SIG-M5 (cell line): ENCODE data around the gene ABLIM1.

Experiments
- DNase-seq: peaks from one replicate; lab custom pipeline; 2025; lab: John Stamatoyannopoulos, UW

Gene ABLIM1

DNA sequence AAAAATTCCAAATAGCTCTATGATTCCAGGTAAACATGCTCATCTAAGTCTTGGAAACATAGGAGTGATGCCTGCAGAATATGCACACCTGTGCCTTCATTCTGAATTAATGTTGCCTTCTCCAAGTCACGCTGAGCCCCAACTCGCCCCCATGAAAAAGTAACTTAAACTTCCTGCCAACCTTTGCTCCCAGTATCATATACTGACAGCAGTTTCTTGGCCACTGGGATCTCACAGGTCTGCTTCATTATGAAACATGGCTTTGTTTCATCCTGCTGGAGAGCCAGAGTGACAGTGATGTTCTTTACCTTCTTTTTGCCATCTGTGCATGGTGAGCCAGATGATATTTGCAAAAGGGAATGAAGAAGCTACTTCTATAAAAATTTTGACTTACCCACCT, 34.9 kb downstream of the ABLIM1 start:
- DNase-seq, result no peak

DNA sequence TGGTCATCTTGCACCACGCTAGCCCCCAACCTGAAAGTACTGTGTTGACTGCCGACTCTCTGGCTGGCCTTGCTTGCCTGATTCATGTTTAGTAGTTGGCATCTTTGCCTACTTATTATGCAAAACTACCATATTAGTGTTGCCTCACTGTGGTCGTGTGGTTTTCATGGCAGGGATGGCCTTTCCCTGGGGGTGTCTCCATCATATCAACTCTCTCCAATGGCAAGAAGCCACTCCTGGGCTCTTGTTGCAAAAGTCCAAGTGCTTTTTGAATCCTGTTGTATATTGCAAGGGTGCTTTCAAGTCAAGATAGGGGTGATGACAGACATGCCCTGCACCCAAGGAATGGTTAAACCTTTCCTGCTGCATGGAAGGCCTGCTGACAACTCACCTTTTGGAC, 39.4 kb downstream of the ABLIM1 start:
- no peak for DNase-seq

DNA sequence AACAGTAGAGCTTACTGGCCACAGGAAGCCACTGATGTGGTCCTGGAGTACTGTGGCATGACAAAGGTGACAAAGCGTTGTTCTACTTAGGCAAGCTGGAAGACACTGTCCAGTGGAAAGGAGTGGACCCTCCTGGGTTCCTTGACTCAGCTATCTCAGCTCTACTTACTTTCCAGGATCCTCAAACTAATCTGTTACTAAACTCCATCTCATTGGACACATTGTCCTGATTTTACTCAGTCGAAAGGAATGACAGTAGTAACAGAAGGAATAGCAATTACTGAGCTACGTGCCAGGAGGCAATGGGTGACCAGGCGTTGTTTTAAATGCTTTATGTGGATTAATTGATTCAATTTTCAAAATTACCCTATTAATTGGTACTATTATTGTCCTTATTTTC, 41.6 kb downstream of the ABLIM1 start:
- DNase-seq, result no peak

DNA sequence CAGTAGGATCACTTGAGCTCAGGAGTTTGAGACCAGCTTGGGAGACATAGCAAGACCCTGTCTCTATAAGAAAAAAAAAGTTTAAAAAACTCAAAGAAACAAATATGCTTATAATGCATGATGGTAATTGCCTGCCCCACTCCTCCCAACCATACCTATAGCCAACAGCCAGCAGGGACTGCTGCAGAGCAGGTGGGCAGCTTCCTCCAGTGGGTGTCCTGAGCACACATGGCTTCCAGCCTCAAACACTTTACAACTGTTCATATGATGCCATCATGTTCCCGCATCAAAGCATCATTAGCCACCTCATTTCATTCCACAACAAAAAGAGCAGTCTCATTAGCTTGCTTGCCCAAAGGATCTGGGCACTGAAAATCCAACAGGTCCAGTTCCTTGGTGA, 42.0 kb downstream of the ABLIM1 start:
- DNase-seq, result no peak

DNA sequence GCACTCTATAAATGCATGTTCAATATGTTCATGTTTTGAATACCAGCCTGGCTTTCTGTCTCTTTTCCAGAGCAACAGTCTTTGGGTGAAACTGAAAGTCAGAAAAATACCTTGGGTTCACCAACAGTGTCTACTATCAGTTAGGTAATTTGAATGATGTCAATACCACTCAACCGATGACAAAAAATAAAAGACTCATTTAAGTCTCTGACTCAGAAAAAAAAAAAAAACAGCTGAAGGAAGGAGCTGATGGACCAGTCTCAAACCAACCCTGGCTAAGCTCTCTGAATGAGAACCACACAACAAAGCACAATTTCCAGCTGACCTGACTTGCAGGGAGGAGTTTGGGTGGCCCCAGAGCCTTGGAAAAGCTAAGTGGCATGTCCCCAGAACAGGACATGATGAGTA, 42.5 kb downstream of the ABLIM1 start:
- no peak for DNase-seq

DNA sequence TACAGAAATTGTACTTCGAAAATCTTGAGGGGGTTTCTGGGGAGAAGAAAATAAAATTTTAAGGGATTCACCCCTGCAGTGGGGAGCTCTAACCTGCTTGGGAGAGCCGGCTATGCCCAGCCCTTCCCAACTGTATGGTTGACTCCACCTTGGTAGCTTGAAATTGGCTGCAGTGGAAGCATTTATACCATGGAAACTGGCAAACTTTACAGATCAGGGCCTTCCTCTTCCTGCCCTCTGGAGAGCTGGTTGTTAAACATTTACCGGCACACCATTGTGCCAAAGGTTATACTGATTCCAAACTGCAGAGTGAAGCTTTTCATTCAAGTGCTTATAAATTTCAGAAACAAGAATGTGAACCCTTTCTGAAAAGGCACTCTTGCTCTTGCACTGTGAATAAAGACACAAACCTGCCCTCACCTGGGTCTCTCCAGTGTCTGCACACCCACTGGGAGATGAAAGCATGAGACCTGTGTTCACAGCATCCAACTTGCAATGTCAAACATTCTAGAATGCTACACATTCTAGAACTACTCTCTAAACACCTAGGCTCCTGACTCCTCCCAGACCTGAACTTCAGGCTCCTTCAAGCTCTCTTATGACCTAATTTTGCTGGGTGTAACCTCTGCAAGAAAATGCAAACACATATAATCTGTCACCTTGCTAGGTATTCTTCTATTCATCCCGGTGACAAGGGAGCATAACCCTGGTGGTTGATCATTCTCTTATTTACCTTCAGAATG, 44.7 kb downstream of the ABLIM1 start:
- DNase-seq, result no peak

DNA sequence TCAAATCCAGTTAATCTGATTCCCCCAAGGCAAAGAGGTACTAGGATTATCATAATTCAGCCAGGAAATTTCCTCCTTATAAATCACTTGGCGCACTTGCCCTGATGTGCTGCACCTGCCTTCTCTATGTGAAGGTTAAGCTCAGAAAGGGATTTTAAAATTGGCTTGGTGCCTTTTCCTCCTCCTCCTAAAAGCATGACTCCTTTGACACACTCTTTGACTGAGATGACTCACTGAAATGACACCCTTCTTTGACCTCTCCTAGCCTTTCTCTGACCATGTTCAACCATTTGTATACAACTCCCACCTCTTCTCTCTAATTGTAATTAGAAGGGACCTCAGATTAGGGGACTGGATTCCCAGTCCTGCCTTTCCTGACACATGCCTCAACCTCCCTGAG, 46.5 kb downstream of the ABLIM1 start:
- DNase-seq, result no peak

DNA sequence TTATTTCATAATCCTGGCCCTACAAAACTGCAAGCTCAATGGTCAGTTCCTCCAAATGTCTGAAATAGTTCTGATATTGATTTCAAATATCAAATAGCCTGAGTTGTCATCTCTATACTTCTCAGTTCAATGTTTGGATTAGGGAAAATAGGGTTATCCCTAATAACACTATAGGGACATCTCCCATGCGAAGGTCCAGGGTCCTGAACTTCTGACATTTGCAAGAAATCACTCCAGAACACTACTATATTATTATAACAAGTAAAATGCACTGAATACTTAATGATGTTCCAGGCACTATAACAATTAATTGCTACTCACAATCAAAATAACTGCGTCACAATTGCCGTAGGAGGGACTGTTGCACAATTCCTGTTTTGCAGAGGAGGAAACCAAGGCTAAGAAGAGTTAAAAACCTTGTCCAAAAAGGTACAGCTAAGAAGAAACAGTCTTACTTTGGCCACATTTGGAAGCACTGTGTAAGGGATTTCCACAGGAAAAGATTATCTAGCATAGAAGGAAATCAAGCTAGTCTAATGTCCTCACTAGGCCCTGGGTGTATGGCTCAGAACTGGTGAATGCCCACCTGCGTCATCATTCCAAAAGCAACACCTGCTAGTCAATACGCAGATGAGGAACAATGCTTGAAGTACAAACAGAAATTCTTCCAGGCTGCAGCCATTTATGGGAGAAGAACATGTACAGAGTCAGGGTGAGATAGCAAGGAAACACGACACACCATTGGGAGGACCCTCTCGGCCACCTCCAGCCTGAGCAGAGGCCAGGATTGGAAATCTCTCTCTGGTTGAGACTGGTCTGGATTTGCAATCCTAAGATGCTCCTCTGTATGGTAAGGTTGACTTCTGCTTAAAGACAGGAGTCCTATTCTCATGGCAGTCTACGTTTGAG, 48.3 kb downstream of the ABLIM1 start:
- DNase-seq, result no peak

DNA sequence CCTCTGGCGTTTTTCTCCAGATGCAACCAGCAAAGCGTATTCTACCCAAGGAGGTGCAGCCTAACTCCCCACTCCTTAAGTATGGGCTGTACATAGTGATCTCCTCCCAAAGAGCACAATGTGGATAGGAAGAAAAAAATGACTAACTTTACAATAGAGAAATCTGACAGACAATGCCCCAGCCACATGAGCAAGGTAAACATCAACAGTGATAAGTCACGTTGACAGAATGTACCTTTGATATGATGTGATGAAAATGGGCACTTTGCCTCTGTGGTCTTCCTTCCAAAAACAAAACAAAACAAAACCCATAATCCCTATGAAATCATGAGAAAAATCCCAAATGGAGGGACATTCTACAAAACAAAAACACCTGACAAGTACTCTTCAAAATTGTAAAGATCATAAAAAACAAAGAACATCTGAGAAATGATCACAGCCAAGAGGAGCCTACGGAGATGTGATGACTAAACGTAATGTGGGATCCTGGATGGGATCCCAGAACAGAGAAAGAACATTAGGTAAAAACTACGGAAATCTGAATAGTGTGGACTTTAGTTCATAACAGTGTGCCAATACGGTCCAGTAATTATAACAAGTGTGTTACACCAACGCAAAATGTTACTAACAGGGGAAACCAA, 50.6 kb downstream of the ABLIM1 start:
- DNase-seq, result no peak

DNA sequence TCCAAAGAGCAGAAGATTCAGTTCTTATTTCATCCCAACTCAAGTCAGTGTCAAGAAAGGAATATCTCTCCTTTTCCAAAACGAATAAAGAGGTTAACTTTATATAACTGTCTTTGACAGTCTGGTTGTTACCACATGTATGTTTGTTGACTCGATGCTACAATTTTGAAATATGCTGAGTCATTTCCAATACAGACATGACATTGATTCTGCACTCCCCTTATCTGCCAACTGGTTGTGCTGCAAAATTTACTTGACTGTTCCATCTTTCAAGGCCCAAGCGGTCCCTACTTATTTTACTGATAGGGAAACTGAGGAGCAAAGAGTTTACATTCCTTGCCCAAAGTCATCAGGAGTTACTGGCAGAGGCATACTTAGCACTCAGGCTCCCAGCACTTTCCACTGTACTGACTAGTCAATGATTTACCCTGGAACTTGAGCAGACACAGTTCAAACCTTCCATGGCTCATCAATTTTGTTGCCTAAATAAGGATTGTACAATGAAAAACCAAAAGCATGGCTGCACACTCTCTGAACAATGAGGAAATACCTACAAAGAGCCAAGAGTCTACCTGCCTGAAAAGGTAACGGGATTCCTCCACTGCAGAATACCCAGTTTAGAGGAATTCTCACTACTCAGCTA, 52.8 kb downstream of the ABLIM1 start:
- no peak for DNase-seq

DNA sequence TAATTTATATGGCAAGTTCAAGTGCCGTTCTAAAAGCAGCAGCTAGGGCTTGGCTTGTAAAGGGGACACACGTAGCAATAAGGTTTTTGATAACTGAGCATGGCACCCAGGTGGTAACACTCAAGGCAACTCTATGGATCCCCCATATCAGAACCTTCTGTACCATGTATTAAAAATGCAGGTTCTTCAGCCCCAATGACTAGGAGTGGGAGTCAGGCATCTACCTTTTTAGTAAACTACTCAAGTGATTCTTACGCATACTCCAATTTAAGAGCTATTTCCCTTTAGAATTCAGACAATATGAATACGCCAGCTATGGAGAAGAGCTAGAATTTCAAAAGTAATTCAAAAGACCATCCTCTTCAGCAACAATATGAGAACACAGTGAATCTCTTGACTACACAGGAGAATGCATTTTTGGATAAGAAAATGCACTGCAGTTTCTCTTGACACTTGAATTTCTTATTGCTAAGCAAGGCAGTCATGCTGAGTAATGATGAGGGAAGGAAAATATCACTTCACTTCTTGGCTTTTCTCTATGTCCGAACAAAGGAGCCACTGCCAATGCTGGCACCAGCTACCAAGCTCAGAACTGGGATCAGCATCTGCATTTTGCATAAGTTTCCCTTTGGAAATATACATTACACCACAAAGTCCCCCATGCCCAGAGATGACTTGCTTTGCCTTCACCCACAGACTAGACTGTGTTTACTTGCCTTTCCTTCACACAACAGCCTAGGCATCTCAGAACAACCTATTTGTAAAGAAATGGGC, 53.5 kb downstream of the ABLIM1 start:
- DNase-seq, result no peak

DNA sequence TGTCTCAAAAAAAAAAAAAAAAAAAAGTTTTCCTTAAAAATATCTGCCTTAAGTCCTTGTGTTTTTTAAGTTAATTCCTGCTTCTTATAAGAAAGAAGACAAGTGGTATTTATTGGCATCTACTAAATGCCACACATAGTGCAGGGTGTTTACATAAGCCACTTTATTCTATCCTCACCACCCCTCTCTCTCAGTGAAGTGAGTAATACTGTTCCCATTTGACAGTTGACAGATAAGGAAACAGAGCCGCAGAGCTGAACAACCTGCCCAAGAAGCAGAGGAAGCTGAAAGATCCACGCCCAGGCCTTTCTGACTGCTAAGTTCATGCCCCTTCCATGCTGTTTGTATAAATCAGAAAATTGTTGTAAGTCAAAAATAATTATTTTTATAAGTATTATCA, 54.1 kb downstream of the ABLIM1 start:
- no peak for DNase-seq

DNA sequence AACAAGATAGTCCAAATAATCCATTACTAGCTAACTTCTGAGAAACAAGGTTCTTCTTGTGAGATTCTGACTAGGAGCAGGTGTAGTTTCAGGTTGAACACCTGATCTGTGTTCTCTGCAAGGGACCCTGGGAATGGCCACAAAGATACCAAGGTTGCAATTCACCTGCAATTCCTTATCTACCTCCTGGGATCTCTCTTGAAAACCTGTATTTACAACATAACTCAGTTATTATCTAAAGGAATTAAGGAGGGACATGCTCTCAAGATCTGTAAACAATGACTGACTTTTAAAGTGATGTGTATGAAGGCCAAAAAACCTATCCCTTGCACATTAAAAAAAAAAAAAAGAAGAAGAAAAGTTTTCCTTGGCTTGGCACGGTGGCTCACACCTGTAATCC, 54.8 kb downstream of the ABLIM1 start:
- no peak for DNase-seq

DNA sequence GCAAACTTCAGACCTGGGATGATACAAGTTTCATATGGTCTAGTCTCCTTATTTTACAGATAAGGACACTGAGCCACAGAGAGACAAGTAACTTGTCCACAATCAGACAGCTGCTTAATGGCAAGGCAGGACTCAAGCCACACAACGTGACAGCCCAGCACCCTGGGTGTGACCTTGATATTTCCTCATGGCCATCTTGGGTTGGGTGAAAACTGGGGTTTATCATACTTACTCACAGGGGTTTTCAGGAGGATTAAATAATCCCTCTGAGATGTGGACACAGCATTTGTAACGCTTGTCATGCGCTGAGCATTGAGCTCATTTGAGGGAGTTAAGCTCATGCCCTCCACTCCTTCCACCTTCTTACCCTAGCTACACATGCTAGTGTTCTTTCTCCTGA, 58.0 kb downstream of the ABLIM1 start:
- DNase-seq, result no peak

DNA sequence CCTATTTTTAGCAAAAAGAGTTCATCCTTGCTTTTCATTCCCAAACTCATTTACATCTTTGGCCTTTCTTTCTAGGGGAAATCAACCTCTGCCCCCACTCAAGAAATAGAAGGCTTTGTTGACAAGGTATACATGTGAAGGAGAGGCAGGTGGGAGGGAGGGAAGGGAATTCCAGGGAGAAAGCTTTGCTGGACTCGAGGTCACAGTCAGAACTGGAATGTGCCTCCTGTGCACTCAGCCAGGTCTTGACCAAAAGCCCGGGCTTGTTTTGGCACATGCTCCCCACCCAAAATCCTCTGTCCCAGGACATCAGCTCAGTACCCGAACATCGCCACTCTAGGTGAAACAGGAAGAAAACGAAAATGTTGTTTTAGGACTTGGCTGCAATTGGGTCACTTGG, 61.3 kb downstream of the ABLIM1 start:
- DNase-seq, result no peak

DNA sequence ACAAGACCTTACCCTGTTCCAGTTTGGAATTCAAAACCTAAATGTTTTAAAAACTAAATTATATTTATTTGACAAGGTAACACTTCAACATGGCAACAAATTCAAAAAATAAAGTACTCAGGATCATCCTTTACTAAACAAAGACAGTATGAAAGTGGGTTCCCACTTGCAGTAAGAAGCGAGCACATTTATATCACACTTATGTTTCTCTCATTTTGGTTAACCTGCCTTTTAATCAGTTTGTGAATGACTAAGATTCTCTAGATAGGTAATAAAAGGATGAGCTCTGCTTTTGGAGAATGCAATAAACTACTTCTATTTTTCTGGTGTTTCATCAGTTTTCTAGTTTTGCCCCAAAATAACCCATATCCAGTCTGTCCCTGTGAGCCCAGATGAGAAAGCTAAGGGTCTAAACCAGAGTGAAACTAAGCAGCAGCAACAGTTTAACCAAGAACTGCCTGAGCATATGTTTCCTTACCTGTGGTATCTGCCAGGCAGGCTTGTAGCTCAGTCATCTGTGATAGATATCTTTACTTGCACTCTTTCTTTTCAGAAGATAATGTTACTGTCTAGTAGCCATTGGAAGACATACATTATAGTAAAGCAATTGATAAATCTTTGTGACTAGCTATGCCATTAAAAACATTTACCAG, 64.1 kb downstream of the ABLIM1 start:
- no peak for DNase-seq

DNA sequence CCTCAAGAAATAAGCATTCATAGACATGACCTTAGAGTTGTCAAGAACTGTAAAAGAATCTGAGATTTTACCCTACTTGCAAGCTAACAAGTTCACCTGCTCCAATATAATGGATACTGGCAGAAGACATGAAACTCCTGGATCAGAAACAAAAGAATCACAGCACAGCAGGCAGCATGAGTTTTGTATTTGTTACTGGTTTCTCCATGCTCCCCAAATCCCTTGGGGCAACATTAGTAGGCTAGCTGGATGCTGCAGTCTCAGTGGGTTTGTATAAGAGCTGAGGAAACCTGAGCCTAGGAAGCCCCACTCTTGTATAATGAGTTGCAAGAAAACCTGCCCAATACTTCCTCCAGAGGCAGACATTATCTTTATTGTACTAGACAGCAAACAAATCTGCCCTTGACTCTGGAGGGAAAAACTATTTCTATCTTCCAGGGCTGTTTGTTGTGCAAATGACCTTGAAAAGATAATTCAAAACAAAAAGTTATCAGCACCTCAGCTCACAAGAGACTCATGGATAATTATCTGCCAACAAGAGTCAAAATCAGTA, 64.8 kb downstream of the ABLIM1 start:
- no peak for DNase-seq

DNA sequence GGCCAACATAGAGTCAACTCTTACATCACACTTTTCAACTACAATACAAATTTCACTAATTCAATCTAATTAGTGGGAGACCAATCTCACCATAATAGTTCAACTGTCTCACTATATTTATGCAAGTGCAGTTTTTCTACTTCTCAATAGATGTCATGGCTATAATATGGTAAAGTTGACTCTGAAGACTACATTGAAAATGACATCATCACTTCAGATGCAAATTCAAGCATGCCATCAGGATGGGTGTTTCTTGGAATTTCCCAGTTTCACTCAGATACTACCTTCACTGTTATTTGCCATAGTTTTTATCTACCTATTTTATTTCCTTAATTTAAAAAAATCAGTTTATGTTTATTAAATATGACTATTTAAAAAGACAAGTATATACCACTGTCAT, 67.1 kb downstream of the ABLIM1 start:
- no peak for DNase-seq

DNA sequence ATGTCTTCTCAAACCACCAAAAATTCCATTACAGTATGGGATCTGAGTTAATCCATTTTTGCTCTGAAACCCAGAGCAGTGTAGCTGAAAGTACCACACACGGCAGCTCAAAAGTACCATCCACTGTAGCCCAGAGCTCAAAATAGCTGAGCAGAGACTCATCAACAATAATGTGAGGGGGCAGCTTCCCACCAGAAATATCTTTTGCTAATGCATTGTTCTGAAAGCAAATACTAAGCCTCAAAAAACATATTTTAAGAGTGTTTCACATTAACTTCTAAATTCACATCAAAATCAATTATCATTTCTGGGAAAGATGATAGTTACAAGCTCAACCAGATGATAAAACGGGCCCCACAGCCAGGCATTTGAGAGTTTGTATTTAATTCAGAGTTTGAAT, 73.7 kb downstream of the ABLIM1 start:
- DNase-seq, result no peak

DNA sequence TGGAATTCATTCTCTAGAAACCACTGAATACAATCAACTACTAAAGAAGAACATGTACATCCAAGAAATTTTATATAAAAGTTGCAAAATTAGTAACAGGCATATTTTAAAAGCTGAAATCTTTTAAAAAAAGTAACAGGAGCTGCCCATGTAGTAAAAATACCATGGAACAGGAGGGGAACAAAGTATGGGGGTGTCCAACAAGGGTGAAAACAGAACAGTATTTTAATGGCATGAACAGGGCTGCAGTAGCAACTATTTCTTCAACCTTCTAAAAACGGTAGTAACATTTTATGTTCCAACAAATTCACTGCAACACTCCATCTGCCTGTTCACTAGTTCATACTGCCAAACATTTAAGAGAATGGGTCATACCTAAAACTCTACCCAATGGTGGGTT, 77.0 kb downstream of the ABLIM1 start:
- DNase-seq, result no peak

DNA sequence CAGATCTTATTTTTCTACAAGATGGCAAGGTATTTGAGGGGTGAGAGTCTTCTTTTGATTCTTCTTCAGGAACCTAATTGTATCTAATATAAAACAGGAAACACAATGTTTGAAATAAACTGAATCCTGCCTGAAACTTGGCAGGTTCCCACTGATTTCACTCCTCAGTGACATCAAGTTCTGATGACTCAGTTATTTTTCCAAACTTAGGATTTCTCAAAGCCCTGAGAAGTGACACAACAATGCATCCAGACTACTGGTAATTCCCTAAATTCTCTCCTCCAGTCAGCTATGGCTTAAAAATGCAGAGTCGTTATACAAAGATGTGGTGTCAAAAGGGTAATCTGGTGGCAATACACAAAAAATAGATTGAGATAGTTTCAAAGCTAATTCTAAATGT, 80.9 kb downstream of the ABLIM1 start:
- DNase-seq, result no peak
